ENCODE results near the gene KRT71. TPM values are rescaled to one million over a fixed set of nuclear protein-coding genes. Genes with fewer than 3 reads are reported as not detected.
A peak's percentile ranks its signal among the peaks of the same experiment; 100 is the strongest.

KRT71 gene
- total RNA-seq, 1 experiment from 2014 or later, result not detected

- no peak for DNase-seq (ENCODE audit: low spot score)
- in situ Hi-C loops (cut with HindIII; ENCODE audit: low sequenced_read_pairs), result no loop called here
Observed at GRCh38 chr12:52578469-52578868, 25.5 kb upstream of the KRT71 start.

- DNase-seq (ENCODE audit: low spot score), result no peak
- in situ Hi-C loops (cut with HindIII; ENCODE audit: low sequenced_read_pairs), result no loop called here
Observed at GRCh38 chr12:52577316-52577715, 24.4 kb upstream of the KRT71 start.

- in situ Hi-C loops (cut with HindIII; ENCODE audit: low sequenced_read_pairs), result no loop called here
Observed at GRCh38 chr12:52575948-52576347, 23.0 kb upstream of the KRT71 start.

DNA sequence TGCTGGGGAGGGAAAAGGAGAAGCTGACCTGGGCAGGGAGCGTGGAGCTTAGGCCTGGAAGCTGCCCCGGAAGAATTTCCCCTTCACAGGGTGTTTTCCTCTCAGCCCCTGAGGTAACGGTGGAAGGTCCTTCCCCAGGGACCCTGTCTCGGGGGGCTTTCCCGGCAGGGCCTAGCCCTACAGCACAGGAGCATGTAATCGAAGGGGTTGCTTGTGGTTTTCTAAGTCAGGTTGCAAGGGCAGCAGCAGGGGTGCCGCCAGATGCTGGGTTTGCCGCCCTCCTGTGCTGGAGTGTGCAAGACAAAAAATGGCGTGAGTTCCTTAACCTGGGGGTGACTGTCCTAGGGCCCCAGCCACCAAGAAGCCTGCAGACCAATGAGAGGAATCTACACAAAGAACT is 22.3 kb upstream of the KRT71 start:
- DNase-seq (ENCODE audit: low spot score), result no peak
- in situ Hi-C loops (cut with HindIII; ENCODE audit: low sequenced_read_pairs), result no loop called here

More at GRCh38 chr12:52575948-52576347, 23.0 kb upstream of the KRT71 start:
- DNase-seq (ENCODE audit: low spot score), result no peak

GRCh38 chr12:52573743-52574142 is 20.8 kb upstream of the KRT71 start, which contains the start of gene KRT74:
Gene KRT74, minus strand, starts transcription at chr12:52573843. Its CDS starts 66 bp downstream, at chr12:52573777.
- DNase-seq (ENCODE audit: low spot score), result no peak
- in situ Hi-C loops (cut with HindIII; ENCODE audit: low sequenced_read_pairs), result no loop called here

- no peak for DNase-seq (ENCODE audit: low spot score)
- in situ Hi-C loops (cut with HindIII; ENCODE audit: low sequenced_read_pairs), result no loop called here
Observed at GRCh38 chr12:52573306-52573705, 20.4 kb upstream of the KRT71 start.

- DNase-seq (ENCODE audit: low spot score), result no peak
- in situ Hi-C loops (cut with HindIII; ENCODE audit: low sequenced_read_pairs), result no loop called here
Observed at GRCh38 chr12:52570511-52570910, 17.6 kb upstream of the KRT71 start.

DNA sequence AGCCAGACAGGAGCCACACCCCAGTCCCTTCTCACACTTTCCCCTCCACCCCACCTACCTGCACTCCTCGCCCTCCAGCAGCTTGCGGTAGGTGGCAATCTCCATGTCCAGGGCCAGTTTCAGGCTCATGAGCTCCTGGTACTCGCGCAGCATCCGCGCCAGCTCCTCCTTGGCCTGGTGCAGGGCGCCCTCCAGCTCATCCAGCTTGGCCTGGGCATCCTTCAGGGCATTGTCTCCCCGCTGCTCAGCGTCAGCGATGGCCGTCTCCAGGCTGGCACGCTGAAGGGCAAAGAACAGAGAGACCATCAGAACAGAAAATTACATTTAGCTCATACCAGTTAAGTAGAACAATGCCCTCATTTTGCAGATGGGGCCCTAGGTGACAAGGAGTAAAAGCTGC is 15.2 kb upstream of the KRT71 start:
- in situ Hi-C loops (cut with HindIII; ENCODE audit: low sequenced_read_pairs), result no loop called here

DNA sequence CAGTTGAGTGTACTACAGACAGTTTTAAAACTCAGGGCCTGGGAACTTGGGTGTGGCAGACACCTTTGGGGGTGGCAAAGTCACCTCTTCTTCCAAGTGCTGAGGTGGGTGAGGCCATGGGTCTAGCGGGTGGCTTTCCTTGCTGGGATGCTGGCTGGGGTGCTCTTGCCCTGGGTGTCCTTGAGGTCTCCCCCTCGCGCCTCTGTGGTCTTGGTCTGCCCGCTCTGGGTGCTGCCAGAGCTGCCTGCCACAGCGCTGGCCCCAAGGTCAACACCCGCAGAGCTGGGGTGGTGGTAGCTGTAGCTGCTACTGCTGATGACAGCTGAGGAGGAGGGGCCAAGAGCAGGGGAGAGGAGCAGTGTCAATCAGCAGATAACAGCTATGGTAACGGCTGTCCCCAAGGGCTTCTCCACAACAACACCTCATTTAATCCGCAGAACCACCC is 13.9 kb upstream of the KRT71 start:
- DNase-seq (ENCODE audit: low spot score), result no peak
- in situ Hi-C loops (cut with HindIII; ENCODE audit: low sequenced_read_pairs), result no loop called here

More for the DNA sequence above, 15.2 kb upstream of the KRT71 start:
- DNase-seq (ENCODE audit: low spot score), result no peak

- no peak for DNase-seq (ENCODE audit: low spot score)
- in situ Hi-C loops (cut with HindIII; ENCODE audit: low sequenced_read_pairs), result no loop called here
Observed at GRCh38 chr12:52564582-52564981, 11.6 kb upstream of the KRT71 start.

DNA sequence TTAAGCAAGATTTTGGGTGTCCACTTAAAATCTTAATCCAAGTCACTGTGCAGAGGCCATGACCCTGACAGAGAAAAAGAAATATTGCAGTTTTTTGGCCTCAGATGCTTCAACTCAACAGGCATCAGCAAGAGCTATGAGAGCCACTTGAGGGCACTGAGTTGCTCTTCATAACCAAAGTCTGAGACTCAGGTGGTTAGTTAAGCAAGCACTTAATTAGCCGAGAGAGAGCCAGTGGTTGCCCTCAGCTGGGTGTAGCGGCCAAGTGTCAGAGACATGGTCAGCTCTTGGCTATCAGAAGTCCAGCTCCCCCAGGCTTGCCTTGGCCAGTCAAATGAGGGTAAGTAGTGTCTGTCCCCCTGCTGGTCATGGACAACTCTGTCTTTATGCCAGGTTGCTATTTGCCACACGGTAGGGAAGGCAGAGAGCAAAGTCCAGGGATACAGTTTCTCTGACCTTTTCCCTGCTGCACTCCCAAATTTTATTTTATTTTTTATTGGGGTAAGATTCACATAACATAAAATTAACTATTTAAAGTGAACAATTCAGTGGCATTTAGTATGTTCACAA is 9.0 kb upstream of the KRT71 start:
- in situ Hi-C loops (cut with HindIII; ENCODE audit: low sequenced_read_pairs), result no loop called here
- DNase-seq (ENCODE audit: low spot score), result no peak

DNA sequence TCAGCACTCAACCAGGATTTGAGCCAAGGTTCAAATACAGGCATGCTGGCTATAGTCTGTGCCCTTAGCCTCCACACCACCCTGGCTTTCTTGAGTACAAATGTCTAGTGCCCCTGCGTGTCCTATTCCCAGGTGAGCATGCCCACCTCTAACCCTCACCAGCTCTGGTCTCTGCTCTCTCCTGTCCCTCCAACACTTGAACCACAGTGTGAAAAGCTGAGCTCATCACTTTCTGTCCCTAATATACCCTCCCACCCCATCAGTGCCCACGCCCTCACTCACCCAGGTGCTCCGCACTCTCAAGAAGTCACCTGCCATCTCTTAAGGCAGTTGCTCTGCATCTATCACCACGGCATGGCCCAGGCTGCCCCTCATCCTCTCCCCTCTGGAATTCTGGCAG is 7.0 kb upstream of the KRT71 start:
- in situ Hi-C loops (cut with HindIII; ENCODE audit: low sequenced_read_pairs), result no loop called here
- no peak for DNase-seq (ENCODE audit: low spot score)

GRCh38 chr12:52558781-52559445 is 6.0 kb upstream of the KRT71 start:
- no peak for DNase-seq (ENCODE audit: low spot score)
- in situ Hi-C loops (cut with HindIII; ENCODE audit: low sequenced_read_pairs), result no loop called here

DNA sequence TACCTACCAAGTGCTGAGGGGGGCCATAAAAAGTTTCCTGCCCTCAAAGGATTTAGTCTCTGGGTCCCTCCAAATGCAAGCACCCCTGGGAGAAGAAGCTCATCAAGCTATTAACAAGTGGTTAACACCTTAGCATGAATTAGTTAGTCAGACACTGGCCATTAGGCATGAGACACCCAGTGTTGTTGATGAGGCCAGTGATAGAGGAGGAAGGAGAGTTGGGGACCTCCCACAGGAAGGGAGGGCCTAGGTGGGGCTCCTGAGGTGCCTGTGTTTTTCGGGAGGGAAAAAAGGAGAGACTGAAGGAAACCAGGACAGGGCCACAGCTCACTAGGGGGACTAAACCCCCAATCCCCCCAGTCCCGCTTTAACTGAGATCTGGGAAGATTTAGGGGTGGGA is 4.5 kb upstream of the KRT71 start:
- in situ Hi-C loops (cut with HindIII; ENCODE audit: low sequenced_read_pairs), result no loop called here
- no peak for DNase-seq (ENCODE audit: low spot score)

DNA sequence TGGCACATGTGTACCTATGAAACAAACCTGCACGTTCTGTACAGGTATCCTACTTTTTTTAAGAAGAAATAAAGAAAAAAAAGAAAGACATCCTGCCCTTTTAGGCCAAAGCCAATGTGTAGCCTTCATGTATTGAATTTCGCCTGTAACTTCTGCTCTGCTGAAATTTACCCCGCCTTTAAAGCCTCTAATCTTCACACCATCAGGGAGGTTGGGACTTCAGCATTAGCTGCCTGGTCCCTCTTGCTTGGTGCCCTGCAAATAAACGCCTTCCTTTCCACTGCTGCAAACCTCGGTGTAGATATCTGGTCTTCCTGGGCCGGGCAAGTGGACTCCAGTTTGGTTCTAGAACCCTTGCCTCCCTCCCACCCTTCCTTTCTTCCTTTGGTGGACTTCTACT is 2.6 kb upstream of the KRT71 start:
- in situ Hi-C loops (cut with HindIII; ENCODE audit: low sequenced_read_pairs), result no loop called here
- DNase-seq (ENCODE audit: low spot score), result no peak

- in situ Hi-C loops (cut with HindIII; ENCODE audit: low sequenced_read_pairs), result no loop called here
- DNase-seq (ENCODE audit: low spot score), result peak; percentile 10
Observed at GRCh38 chr12:52552055-52552454, 890 bp downstream of the KRT71 start.

DNA sequence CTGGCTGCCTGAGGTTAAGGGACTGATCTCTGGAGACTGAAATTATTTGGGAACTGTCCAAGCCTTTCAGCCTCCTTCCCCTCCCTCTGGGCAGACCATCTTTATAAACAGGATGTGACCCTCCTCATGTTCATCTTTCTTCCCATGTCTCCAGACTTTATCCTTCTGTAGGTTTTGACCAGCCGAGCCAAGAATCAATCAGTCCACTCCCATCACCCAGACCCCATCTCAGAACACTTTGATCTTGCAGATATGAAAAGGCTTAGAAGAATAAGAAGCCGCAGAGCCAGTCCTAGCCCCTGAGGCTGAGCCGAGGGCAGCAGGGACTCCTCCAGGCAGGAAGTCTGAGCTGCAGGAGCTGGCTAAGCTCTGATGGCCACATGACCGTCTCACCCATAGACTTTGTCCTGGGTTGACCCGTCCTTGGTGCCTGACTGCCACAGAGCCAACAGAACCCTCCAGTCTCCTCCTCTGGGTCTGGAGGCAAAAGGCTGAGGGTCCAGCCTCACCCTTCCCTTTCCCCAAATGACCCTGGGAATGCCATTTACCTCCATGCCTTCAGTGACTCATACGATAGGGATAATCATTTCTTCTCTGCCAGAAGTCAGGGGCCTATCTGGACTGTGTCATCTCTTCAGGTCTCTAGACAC is 1.6 kb downstream of the KRT71 start:
- DNase-seq (ENCODE audit: low spot score), result no peak
- in situ Hi-C loops (cut with HindIII; ENCODE audit: low sequenced_read_pairs), result no loop called here

DNA sequence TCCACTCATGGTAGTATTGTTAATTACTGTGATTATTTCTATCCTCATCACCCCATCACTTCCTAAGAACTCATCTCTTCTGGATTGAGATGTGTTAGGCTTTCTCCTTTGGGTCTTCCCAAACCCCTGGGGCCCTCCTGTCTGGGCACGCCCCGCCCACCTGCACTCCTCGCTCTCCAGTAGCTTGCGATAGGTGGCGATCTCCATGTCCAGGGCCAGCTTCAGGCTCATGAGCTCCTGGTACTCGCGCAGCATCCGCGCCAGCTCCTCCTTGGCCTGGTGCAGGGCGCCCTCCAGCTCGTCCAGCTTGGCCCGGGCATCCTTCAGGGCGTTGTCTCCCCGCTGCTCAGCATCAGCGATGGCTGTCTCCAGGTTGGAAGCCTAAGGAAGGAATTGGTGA is 6.8 kb downstream of the KRT71 start:
- in situ Hi-C loops (cut with HindIII; ENCODE audit: low sequenced_read_pairs), result no loop called here
- DNase-seq (ENCODE audit: low spot score), result no peak

- in situ Hi-C loops (cut with HindIII; ENCODE audit: low sequenced_read_pairs), result no loop called here
- no peak for DNase-seq (ENCODE audit: low spot score)
Observed at GRCh38 chr12:52543985-52544883, 8.7 kb downstream of the KRT71 start.
